Prostate gland (tissue), 2 donors: ENCODE data around the gene OCSTAMP. TPM values are rescaled to one million over a fixed set of nuclear protein-coding genes. Genes with fewer than 3 reads are reported as not detected.

ENCODE experiments used
- DNase-seq: peaks from one replicate; pipeline ENCODE4 v3.0.0-alpha.2; 2019; ENCODE audit warnings: low spot score
- H3K27ac ChIP-seq, 2 donors: fragments of 200-600 bp; sonication (generic); 2 replicates each; pipeline ENCODE4 v1.5.1; 2017 to 2019
- H3K27me3 ChIP-seq: fragments of 200-600 bp; sonication (generic); replicated peaks from 2 replicates; pipeline ENCODE4 v1.5.1; 2019; ENCODE audit not compliant: insufficient read depth
- H3K36me3 ChIP-seq, 2 donors: fragments of 200-600 bp; sonication (generic); 1 replicate in 1 of 2; 2 replicates in 1 of 2; pipeline versions ENCODE4 v1.5.1 to v1.8.1; 2017 to 2019
- H3K4me1 ChIP-seq: fragments of 200-600 bp; sonication (generic); replicated peaks from 2 replicates; pipeline ENCODE4 v1.5.1; 2019
- H3K4me3 ChIP-seq, 2 donors: fragments of 200-600 bp; sonication (generic); 2 replicates each; pipeline ENCODE4 v1.5.1; 2017 to 2019
- H3K9me3 ChIP-seq: fragments of 200-600 bp; sonication (generic); 2 replicates; pipeline ENCODE4 v1.5.1; 2017
- CTCF ChIP-seq, 4 experiments: fragments of 200-600 bp in 2 of 4; fragments of 450-650 bp in 2 of 4; sonication (generic) in 2 of 4; IDR thresholded peaks; 1 replicate in 3 of 4; 2 replicates in 1 of 4; pipeline ENCODE4 v1.5.1; 2016 to 2019; ENCODE audit warnings: antibody characterized with exemption in 4 of 4, mild to moderate bottlenecking in 2 of 4, moderate library complexity in 2 of 4
- POLR2A ChIP-seq: fragments of 450-650 bp; IDR thresholded peaks from one replicate; pipeline ENCODE4 v1.6.1; 2016; ENCODE audit warnings: antibody characterized with exemption, mild to moderate bottlenecking
- POLR2AphosphoS5 ChIP-seq: sonication (generic); formaldehyde crosslinking; IDR thresholded peaks from one replicate; pipeline ENCODE4 v1.6.1; 2017; ENCODE audit warnings: antibody characterized with exemption
- WGBS: methylation state at CpG from one replicate; pipeline ENCODE4 v1.1.5; 2018; 5-methylcytosine and 5-hydroxymethylcytosine counted together
- intact Hi-C: fragments of 100-400 bp; cut with DNase I; formaldehyde crosslinking; loops from one replicate; pipeline ENCODE4 v1.14.2; 2022
- total RNA-seq, 2 donors: library from RNA; depleted of rRNA; stranded (reverse); fragments of >200 nt; gene quantifications; one replicate each; pipeline ENCODE4 v1.1.0, GENCODE V29; 2016

OCSTAMP gene
- total RNA-seq, 2 donors from 2014 or later = not detected

- no peaks in the 10 kb centered on the region for H3K9me3 ChIP-seq
- DNase-seq = no peak
- no peaks in the 10 kb centered on the region for H3K36me3 ChIP-seq
- no peak overlapping the region for H3K27ac ChIP-seq
- no peak for TF ChIP-seq POLR2AphosphoS5
- no peak for TF ChIP-seq POLR2A
- TF ChIP-seq CTCF (IDR thresholded peaks at IDR 0.05) = no peak
- 80% methylated on average over 5 of the region's 5 CpGs for WGBS
- no peaks in the 10 kb centered on the region for H3K27me3 ChIP-seq
- H3K4me3 ChIP-seq = no peak overlapping the region
- intact Hi-C loops = no loop called here
- no peaks in the 10 kb centered on the region for H3K4me1 ChIP-seq
Measured at GRCh38 chr20:46570956-46571355, 20.5 kb upstream of the OCSTAMP start.

GRCh38 chr20:46569961-46570360 is 19.5 kb upstream of the OCSTAMP start:
- no peaks in the 10 kb centered on the region for H3K4me1 ChIP-seq
- no peak overlapping the region for H3K4me3 ChIP-seq
- no peak overlapping the region for H3K27ac ChIP-seq
- no peak for DNase-seq
- H3K9me3 ChIP-seq = no peaks in the 10 kb centered on the region
- H3K27me3 ChIP-seq = no peaks in the 10 kb centered on the region
- no peak for TF ChIP-seq POLR2A
- no peak for TF ChIP-seq CTCF (IDR thresholded peaks at IDR 0.05)
- TF ChIP-seq POLR2AphosphoS5 = no peak
- 83% methylated on average over 5 of the region's 5 CpGs for WGBS
- intact Hi-C loops = no loop called here
- no peaks in the 10 kb centered on the region for H3K36me3 ChIP-seq

- no peaks in the 10 kb centered on the region for H3K36me3 ChIP-seq
- WGBS = 9% methylated on average over 10 of the region's 10 CpGs
- TF ChIP-seq POLR2AphosphoS5 (no peak), CTCF (IDR thresholded peaks at IDR 0.05) (no peak), POLR2A (no peak)
- intact Hi-C loops = no loop called here
- no peaks in the 10 kb centered on the region for H3K27me3 ChIP-seq
- H3K4me3 ChIP-seq = no peak overlapping the region
- H3K9me3 ChIP-seq = no peaks in the 10 kb centered on the region
- DNase-seq = peak; percentile 87
- H3K4me1 ChIP-seq = no peaks in the 10 kb centered on the region
- no peak overlapping the region for H3K27ac ChIP-seq
Measured at GRCh38 chr20:46568570-46569129, 18.2 kb upstream of the OCSTAMP start.

GRCh38 chr20:46566125-46566524 is 15.7 kb upstream of the OCSTAMP start:
- no peaks in the 10 kb centered on the region for H3K9me3 ChIP-seq
- H3K4me1 ChIP-seq = no peaks in the 10 kb centered on the region
- H3K36me3 ChIP-seq = no peaks in the 10 kb centered on the region
- DNase-seq = no peak
- H3K4me3 ChIP-seq = no peak overlapping the region
- no peaks in the 10 kb centered on the region for H3K27me3 ChIP-seq
- no peak for TF ChIP-seq POLR2AphosphoS5
- TF ChIP-seq CTCF (IDR thresholded peaks at IDR 0.05) = no peak
- TF ChIP-seq POLR2A = no peak
- 83% methylated on average over 10 of the region's 10 CpGs for WGBS
- H3K27ac ChIP-seq = no peak overlapping the region
- intact Hi-C loops = no loop called here

GRCh38 chr20:46564241-46564957 is 13.9 kb upstream of the OCSTAMP start:
- no peak overlapping the region for H3K4me3 ChIP-seq
- H3K4me1 ChIP-seq = no peaks in the 10 kb centered on the region
- H3K9me3 ChIP-seq = no peaks in the 10 kb centered on the region
- 71% methylated on average over 7 of the region's 7 CpGs for WGBS
- no peak for TF ChIP-seq POLR2A
- TF ChIP-seq CTCF (IDR thresholded peaks at IDR 0.05) = no peak
- TF ChIP-seq POLR2AphosphoS5 = no peak
- no peaks in the 10 kb centered on the region for H3K36me3 ChIP-seq
- no peak overlapping the region for H3K27ac ChIP-seq
- no peak for DNase-seq
- no peaks in the 10 kb centered on the region for H3K27me3 ChIP-seq
- intact Hi-C loops = loop anchor here (5.0 kb wide), 1 partner anchor 118 kb away; no protein-coding TSS in a partner anchor
